Measurements from ENCODE around the gene NID1.

The NID1 gene

GRCh38 chr1:235992346-235992745 is 72.5 kb downstream of the NID1 start:
- no peak overlapping the region for H3K27ac ChIP-seq
- TF ChIP-seq CTCF (IDR thresholded peaks at IDR 0.05) = no peak
- no peak for DNase-seq (ENCODE audit: low spot score)
- H3K4me3 ChIP-seq = no peak overlapping the region

- TF ChIP-seq CTCF (IDR thresholded peaks at IDR 0.05) = no peak
- H3K27ac ChIP-seq = no peak overlapping the region
- DNase-seq (ENCODE audit: low spot score) = no peak
- H3K4me3 ChIP-seq = no peak overlapping the region
Observed at GRCh38 chr1:235990330-235990795, 74.5 kb downstream of the NID1 start.

GRCh38 chr1:235989105-235989504 is 75.8 kb downstream of the NID1 start:
- H3K4me3 ChIP-seq = no peak overlapping the region
- no peak for TF ChIP-seq CTCF (IDR thresholded peaks at IDR 0.05)
- H3K27ac ChIP-seq = no peak overlapping the region
- no peak for DNase-seq (ENCODE audit: low spot score)

GRCh38 chr1:235986869-235987268 is 78.0 kb downstream of the NID1 start:
- no peak for TF ChIP-seq CTCF (IDR thresholded peaks at IDR 0.05)
- DNase-seq (ENCODE audit: low spot score) = no peak
- no peak overlapping the region for H3K4me3 ChIP-seq
- H3K27ac ChIP-seq = peak overlapping the region; percentile 17 to 51

- no peak for DNase-seq (ENCODE audit: low spot score)
- no peak for TF ChIP-seq CTCF (IDR thresholded peaks at IDR 0.05)
- H3K27ac ChIP-seq = peak overlapping the region; percentile 70 to 83
- H3K4me3 ChIP-seq = peak overlapping the region; percentile 41
Observed at GRCh38 chr1:235984041-235984825, 80.7 kb downstream of the NID1 start.

GRCh38 chr1:235980976-235981375 is 83.9 kb downstream of the NID1 start:
- no peak overlapping the region for H3K27ac ChIP-seq
- no peak for DNase-seq (ENCODE audit: low spot score)

More at GRCh38 chr1:235980976-235981375, 83.9 kb downstream of the NID1 start:
- H3K4me3 ChIP-seq = no peak overlapping the region
- no peak for TF ChIP-seq CTCF (IDR thresholded peaks at IDR 0.05)

Data from coronary artery (tissue), 2 donors.